Muscle layer of duodenum (tissue), 2 donors: ENCODE measurements around the gene PPP6R3.
"Not testable (repeated sequence)": the region's sequence is repeated elsewhere in the genome, so short reads cannot be mapped to it uniquely, and the experiment has no call there.

Source experiments
- H3K27ac ChIP-seq: one replicate; pipeline ENCODE4 v1.7.0; 2013; ENCODE audit warnings: mild to moderate bottlenecking, low read length
- H3K27me3 ChIP-seq: one replicate; pipeline ENCODE4 v1.7.0; 2013; ENCODE audit warnings: low read depth, mild to moderate bottlenecking, control low read depth, low read length
- H3K36me3 ChIP-seq, 2 donors: one replicate each; pipeline ENCODE4 v1.7.0; 2013; ENCODE audit warnings: low read length in 2 of 2, control low read depth in 1 of 2, mild to moderate bottlenecking in 1 of 2; ENCODE audit not compliant: insufficient read depth in 2 of 2, control insufficient read depth in 1 of 2
- H3K4me1 ChIP-seq, 2 donors: one replicate each; pipeline ENCODE4 v1.7.0; 2013; ENCODE audit warnings: low read length in 2 of 2, mild to moderate bottlenecking in 2 of 2, control low read depth in 1 of 2, moderate library complexity in 1 of 2; ENCODE audit not compliant: insufficient read depth in 2 of 2, control insufficient read depth in 1 of 2
- H3K4me3 ChIP-seq, 2 donors: one replicate each; pipeline ENCODE4 v1.7.0; 2013; ENCODE audit warnings: low read length in 2 of 2, low read depth in 1 of 2, mild to moderate bottlenecking in 1 of 2
- H3K9me3 ChIP-seq, 2 donors: one replicate each; pipeline ENCODE4 v1.7.0; 2013; ENCODE audit warnings: low read length in 2 of 2, control low read depth in 1 of 2, mild to moderate bottlenecking in 1 of 2; ENCODE audit not compliant: control insufficient read depth in 1 of 2
- donor health status: healthy.

Gene PPP6R3

DNA sequence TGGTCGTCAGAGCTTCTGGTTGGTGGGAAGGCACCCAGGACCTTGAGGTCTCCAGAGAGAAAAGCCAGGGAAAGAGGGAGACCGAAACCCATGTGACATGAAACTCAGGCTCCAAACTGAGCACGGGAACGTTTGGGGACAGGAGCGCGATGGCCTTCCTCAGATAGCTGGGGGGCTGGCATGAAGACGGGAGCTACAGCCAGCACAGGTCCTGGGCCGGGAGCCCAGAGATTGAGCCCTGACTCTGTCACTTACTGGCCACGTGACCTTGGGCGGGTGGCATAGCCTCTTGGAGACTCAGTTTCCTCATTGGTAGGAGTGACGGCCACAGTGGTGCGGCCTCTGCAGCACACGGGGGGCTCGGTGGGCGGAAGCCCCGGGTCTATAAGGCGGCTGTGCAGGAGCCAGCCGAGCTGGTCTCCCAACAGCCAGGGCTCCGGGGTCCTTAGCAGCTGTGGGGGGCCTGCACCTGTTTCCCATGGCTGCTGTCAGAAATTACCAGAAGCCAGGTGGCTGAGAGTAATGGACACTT, 36.4 kb upstream of the PPP6R3 start:
- Histone ChIP-seq H3K9me3 (peaks cover 0 to 1% of the 10 kb centered on the region in 2 donors), H3K27ac (no peak overlapping the region), H3K4me3 (no peak overlapping the region), H3K36me3 (peaks cover 5 to 48% of the 10 kb centered on the region in 2 donors), H3K4me1 (no peaks in the 10 kb centered on the region), H3K27me3 (no peaks in the 10 kb centered on the region)

DNA sequence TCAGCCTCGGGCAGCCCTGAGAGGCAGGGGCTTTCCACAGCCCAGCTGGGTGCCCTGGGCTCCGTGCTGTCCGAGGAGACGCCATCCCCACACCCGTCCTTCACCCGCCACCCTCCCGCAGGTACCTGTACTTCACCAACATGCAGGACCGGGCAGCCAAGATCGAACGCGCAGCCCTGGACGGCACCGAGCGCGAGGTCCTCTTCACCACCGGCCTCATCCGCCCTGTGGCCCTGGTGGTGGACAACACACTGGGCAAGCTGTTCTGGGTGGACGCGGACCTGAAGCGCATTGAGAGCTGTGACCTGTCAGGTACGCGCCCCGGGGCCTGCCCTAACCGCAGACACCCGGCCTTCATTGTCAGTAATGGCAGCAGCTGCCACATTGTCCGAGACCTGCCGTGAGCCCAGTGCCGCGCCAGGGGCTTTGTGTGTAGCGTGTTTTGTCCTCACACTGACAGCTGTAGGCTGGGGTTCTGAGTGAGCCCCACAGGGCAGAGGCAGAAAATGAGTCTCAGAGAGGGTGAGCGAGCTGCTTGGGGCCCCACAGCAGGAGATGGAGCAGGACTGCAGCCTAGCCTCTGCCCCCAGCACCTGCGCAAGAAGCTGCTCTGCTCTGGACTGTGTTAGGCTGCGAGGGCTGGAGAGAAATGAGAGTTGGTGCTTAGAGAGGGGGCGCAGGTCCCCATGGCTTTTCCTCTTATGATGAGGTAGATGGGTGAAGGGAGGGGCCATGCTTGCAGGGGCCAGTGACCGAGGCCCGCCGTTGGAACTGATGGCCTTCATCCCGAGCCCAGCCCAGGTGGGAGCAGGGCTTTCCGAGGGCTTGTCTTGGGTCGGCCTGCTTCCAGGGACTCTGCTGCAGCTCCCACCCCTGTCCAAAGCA, 35.3 kb upstream of the PPP6R3 start:
- Histone ChIP-seq H3K9me3 (peaks cover 0 to 9% of the 10 kb centered on the region in 2 donors), H3K36me3 (peaks cover 5 to 58% of the 10 kb centered on the region in 2 donors), H3K4me3 (no peak overlapping the region), H3K27ac (no peak overlapping the region), H3K4me1 (no peaks in the 10 kb centered on the region), H3K27me3 (no peaks in the 10 kb centered on the region)

- Histone ChIP-seq H3K27me3 (no peaks in the 10 kb centered on the region), H3K27ac (no peak overlapping the region), H3K4me1 (no peaks in the 10 kb centered on the region), H3K4me3 (no peak overlapping the region), H3K36me3 (peaks cover 11 to 65% of the 10 kb centered on the region in 2 donors), H3K9me3 (peaks cover 0 to 9% of the 10 kb centered on the region in 2 donors)
These were observed 34.6 kb upstream of the PPP6R3 start for GRCh38 chr11:68425866-68426380.

DNA sequence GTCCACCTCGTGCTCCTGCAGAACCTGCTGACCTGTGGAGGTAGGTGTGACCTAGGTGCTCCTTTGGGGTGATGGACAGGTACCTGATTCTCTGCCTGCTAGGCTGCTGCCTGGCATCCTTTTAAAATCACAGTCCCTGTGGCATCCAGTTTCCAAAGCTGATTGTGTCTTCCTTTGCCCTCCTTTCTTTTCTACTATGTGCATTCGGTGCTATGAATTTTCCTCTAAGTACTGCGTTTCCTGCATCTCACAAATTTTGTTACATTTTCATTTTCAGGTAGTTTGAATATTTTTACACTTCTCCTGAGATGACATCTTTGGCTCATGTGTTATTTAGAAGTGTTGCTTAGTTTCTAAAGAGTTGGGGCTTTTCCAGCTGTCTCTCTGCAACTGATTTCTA, 30.9 kb upstream of the PPP6R3 start:
- no peak overlapping the region for H3K27ac ChIP-seq
- peaks cover 0 to 9% of the 10 kb centered on the region in 2 donors for H3K9me3 ChIP-seq
- no peaks in the 10 kb centered on the region for H3K4me1 ChIP-seq
- peaks cover 19 to 86% of the 10 kb centered on the region in 2 donors for H3K36me3 ChIP-seq
- H3K27me3 ChIP-seq: no peaks in the 10 kb centered on the region
- no peak overlapping the region for H3K4me3 ChIP-seq

- Histone ChIP-seq H3K9me3 (peaks cover 0 to 9% of the 10 kb centered on the region in 2 donors), H3K4me1 (no peaks in the 10 kb centered on the region), H3K4me3 (no peak overlapping the region), H3K27ac (no peak overlapping the region), H3K27me3 (no peaks in the 10 kb centered on the region), H3K36me3 (peaks cover 24 to 86% of the 10 kb centered on the region in 2 donors)
These were observed 30.2 kb upstream of the PPP6R3 start for GRCh38 chr11:68430384-68430783.

- no peaks in the 10 kb centered on the region for H3K27me3 ChIP-seq
- H3K4me3 ChIP-seq: no peak overlapping the region
- peaks cover 0 to 9% of the 10 kb centered on the region in 2 donors for H3K9me3 ChIP-seq
- no peaks in the 10 kb centered on the region for H3K4me1 ChIP-seq
- H3K36me3 ChIP-seq: peaks cover 24 to 85% of the 10 kb centered on the region in 2 donors
- H3K27ac ChIP-seq: no peak overlapping the region
These were observed 29.8 kb upstream of the PPP6R3 start for GRCh38 chr11:68430801-68431200.

DNA sequence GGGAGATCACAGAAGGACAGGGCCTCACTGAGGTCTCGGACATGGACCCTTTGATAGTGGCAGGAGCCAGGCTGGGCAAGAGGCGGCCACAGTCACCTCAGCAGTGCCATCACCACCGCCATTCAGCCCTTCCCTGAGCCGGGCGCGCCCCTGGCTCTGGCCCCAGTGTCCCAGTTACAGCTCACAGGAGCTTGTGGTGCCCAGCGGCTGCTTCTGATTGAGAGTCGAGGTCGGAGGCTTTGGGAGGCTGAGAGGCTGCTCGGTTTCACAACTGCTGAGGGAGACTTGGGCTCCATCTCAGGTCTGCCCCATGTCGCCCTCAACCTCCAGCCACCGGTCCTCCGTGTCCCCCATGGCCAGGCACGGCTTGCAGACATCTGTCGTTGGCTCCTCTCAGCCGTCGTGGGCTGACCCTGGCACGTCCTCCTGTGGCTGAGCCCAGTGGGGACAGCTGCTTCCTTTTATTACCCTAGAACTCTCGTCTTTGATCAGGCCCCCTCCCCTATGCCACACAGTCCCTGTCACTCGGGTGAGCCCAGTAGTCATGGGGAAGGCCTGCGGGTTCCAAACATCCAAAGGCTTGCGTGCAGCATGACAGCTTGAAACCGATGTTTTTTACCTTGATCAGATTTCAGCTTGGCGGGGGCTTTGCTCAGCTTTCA, 28.4 kb upstream of the PPP6R3 start:
- Histone ChIP-seq H3K9me3 (peaks cover 0 to 9% of the 10 kb centered on the region in 2 donors), H3K27ac (no peak overlapping the region), H3K4me3 (no peak overlapping the region), H3K36me3 (peaks cover 20 to 84% of the 10 kb centered on the region in 2 donors), H3K4me1 (peaks cover 0 to 5% of the 10 kb centered on the region in 2 donors), H3K27me3 (no peaks in the 10 kb centered on the region)

DNA sequence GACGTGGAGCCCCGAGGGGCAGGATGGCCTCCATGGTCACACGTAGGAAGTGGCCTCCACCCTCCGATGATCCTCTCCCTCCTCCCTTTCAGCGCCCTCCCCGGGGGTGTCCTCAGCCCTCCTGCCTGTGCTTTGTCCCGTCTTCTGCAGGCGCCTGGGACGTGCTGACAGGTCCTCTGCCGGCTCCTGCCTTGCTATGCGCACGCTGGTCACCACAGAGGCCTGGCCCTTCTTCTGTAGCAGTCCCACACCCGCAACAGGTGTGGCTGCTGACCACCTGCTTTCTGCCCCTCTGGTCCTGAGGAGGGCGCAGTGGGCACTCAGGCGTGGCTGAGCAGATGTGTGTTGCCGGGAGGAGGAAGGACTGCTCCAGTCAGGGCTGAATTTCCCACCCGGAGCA, 27.7 kb upstream of the PPP6R3 start:
- H3K36me3 ChIP-seq: peaks cover 23 to 91% of the 10 kb centered on the region in 2 donors
- H3K4me1 ChIP-seq: peaks cover 0 to 11% of the 10 kb centered on the region in 2 donors
- peaks cover 0 to 9% of the 10 kb centered on the region in 2 donors for H3K9me3 ChIP-seq
- H3K4me3 ChIP-seq: no peak overlapping the region
- H3K27me3 ChIP-seq: no peaks in the 10 kb centered on the region
- H3K27ac ChIP-seq: no peak overlapping the region

DNA sequence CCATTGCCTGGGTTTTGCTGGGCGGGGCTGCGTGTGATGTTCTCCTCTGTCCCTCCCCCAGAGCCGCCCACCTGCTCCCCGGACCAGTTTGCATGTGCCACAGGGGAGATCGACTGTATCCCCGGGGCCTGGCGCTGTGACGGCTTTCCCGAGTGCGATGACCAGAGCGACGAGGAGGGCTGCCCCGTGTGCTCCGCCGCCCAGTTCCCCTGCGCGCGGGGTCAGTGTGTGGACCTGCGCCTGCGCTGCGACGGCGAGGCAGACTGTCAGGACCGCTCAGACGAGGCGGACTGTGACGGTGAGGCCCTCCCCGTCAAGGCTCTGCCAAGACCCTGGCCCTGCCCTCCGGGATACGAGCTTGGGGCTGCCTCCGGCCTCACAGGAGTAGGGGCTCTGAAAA, 27.0 kb upstream of the PPP6R3 start:
- no peaks in the 10 kb centered on the region for H3K27me3 ChIP-seq
- peaks cover 0 to 11% of the 10 kb centered on the region in 2 donors for H3K4me1 ChIP-seq
- H3K36me3 ChIP-seq: peaks cover 24 to 92% of the 10 kb centered on the region in 2 donors
- no peak overlapping the region for H3K27ac ChIP-seq
- peaks cover 0 to 9% of the 10 kb centered on the region in 2 donors for H3K9me3 ChIP-seq
- no peak overlapping the region for H3K4me3 ChIP-seq

GRCh38 chr11:68434159-68434558, 26.4 kb upstream of the PPP6R3 start:
- H3K4me3 ChIP-seq, H3K9me3 ChIP-seq, H3K27ac ChIP-seq, H3K27me3 ChIP-seq: not testable (repeated sequence)
- Histone ChIP-seq H3K36me3 (peaks cover 27 to 90% of the 10 kb centered on the region in 2 donors), H3K4me1 (peaks cover 0 to 11% of the 10 kb centered on the region in 2 donors)
